ENCODE data around the gene ZNF160.
"Not testable (repeated sequence)": the region's sequence is repeated elsewhere in the genome, so short reads cannot be mapped to it uniquely, and the experiment has no call there.

Gene ZNF160

GRCh38 chr19:53091413-53092254, 11.6 kb downstream of the ZNF160 start:
- no peak for DNase-seq (ENCODE audit: low spot score)

- DNase-seq (ENCODE audit: low spot score), result no peak
Measured at GRCh38 chr19:53088091-53088490, 15.1 kb downstream of the ZNF160 start.

- DNase-seq (ENCODE audit: low spot score), result no peak
Measured at GRCh38 chr19:53086949-53087348, 16.3 kb downstream of the ZNF160 start.

GRCh38 chr19:53085496-53085895, 17.7 kb downstream of the ZNF160 start:
- DNase-seq (ENCODE audit: low spot score), result no peak

- no peak for DNase-seq (ENCODE audit: low spot score)
Measured at GRCh38 chr19:53082929-53083328, 20.3 kb downstream of the ZNF160 start.

GRCh38 chr19:53079313-53079924, 23.8 kb downstream of the ZNF160 start:
- DNase-seq (ENCODE audit: low spot score), result no peak

- DNase-seq (ENCODE audit: low spot score), result no peak
Measured at GRCh38 chr19:53078668-53079067, 24.6 kb downstream of the ZNF160 start.

- no peak for DNase-seq (ENCODE audit: low spot score)
Measured at GRCh38 chr19:53076984-53077383, 26.2 kb downstream of the ZNF160 start.

- no peak for DNase-seq (ENCODE audit: low spot score)
Measured at GRCh38 chr19:53068834-53069233, 34.4 kb downstream of the ZNF160 start.

- DNase-seq (ENCODE audit: low spot score), result no peak
Measured at GRCh38 chr19:53068199-53068598, 35.0 kb downstream of the ZNF160 start.

GRCh38 chr19:53057904-53058580, 45.2 kb downstream of the ZNF160 start:
- DNase-seq (ENCODE audit: low spot score), result no peak

- DNase-seq (ENCODE audit: low spot score), result no peak
Measured at GRCh38 chr19:53055117-53055516, 48.1 kb downstream of the ZNF160 start.

- no peak for DNase-seq (ENCODE audit: low spot score)
Measured at GRCh38 chr19:53047379-53047778, 55.8 kb downstream of the ZNF160 start.

GRCh38 chr19:53045536-53045935, 57.7 kb downstream of the ZNF160 start:
- DNase-seq (ENCODE audit: low spot score), result no peak

- DNase-seq (ENCODE audit: low spot score), result no peak
Measured at GRCh38 chr19:53041366-53041765, 61.9 kb downstream of the ZNF160 start.

GRCh38 chr19:53037101-53038097, 65.8 kb downstream of the ZNF160 start:
- no peak for DNase-seq (ENCODE audit: low spot score)

GRCh38 chr19:53034948-53035675, 68.1 kb downstream of the ZNF160 start:
- DNase-seq (ENCODE audit: low spot score), result no peak

GRCh38 chr19:53034054-53034453, 69.2 kb downstream of the ZNF160 start:
- no peak for DNase-seq (ENCODE audit: low spot score)

GRCh38 chr19:53028306-53028705, 74.9 kb downstream of the ZNF160 start:
- DNase-seq (ENCODE audit: low spot score), result not testable (repeated sequence)

- no peak for DNase-seq (ENCODE audit: low spot score)
Measured at GRCh38 chr19:53019684-53020083, 83.5 kb downstream of the ZNF160 start.

All from HuH-7.5 (cell line).